Hypothalamus (tissue), 51 donors: ENCODE measurements around the gene CLEC3A.
"Not testable (repeated sequence)": the region's sequence is repeated elsewhere in the genome, so short reads cannot be mapped to it uniquely, and the experiment has no call there.

ENCODE experiments used
- DNase-seq, 51 donors: peaks; one replicate each; lab custom pipeline; 2025; lab: John Stamatoyannopoulos, UW

Gene CLEC3A

GRCh38 chr16:78022347-78023060, at the start of gene CLEC3A:
CLEC3A (plus strand) TSS chr16:78022548; CDS start chr16:78022627, 79 bp downstream.
- DNase-seq = no peak

GRCh38 chr16:77974883-77975282, 47.5 kb upstream of the CLEC3A start:
- DNase-seq = no peak

GRCh38 chr16:77975942-77976341, 46.4 kb upstream of the CLEC3A start:
- no peak for DNase-seq

GRCh38 chr16:77977339-77977738, 45.0 kb upstream of the CLEC3A start:
- DNase-seq = no peak

GRCh38 chr16:77985111-77985510, 37.2 kb upstream of the CLEC3A start:
- DNase-seq = no peak

- DNase-seq = peak in 1 of 51 donors; percentile 16
These were observed 36.2 kb upstream of the CLEC3A start for GRCh38 chr16:77986011-77986740.

- no peak for DNase-seq
These were observed 34.5 kb upstream of the CLEC3A start for GRCh38 chr16:77987810-77988209.

GRCh38 chr16:77989846-77990245, 32.5 kb upstream of the CLEC3A start:
- DNase-seq = no peak

GRCh38 chr16:77991701-77992100, 30.6 kb upstream of the CLEC3A start:
- DNase-seq = no peak

- not testable (repeated sequence) for DNase-seq
These were observed 30.0 kb upstream of the CLEC3A start for GRCh38 chr16:77992381-77992780.

- DNase-seq = peak in 1 of 51 donors; percentile 15
These were observed 29.0 kb upstream of the CLEC3A start for GRCh38 chr16:77993111-77993985.

- DNase-seq = no peak
These were observed 26.4 kb upstream of the CLEC3A start for GRCh38 chr16:77995843-77996455.

GRCh38 chr16:77998350-77999023, 23.9 kb upstream of the CLEC3A start:
- no peak for DNase-seq

- no peak for DNase-seq
These were observed 20.8 kb upstream of the CLEC3A start for GRCh38 chr16:78001451-78002025.

GRCh38 chr16:78002915-78003538, 19.3 kb upstream of the CLEC3A start:
- peak; percentile 3 to 80 (median 50) for DNase-seq

GRCh38 chr16:78004517-78004916, 17.8 kb upstream of the CLEC3A start:
- no peak for DNase-seq

GRCh38 chr16:78005881-78006280, 16.5 kb upstream of the CLEC3A start:
- DNase-seq = no peak

GRCh38 chr16:78007121-78007520, 15.2 kb upstream of the CLEC3A start:
- DNase-seq = no peak

- DNase-seq = no peak
These were observed 1.8 kb downstream of the CLEC3A start for GRCh38 chr16:78024159-78024558.
